K562 (cell line): ENCODE data around the gene NAXE.

Experiments used
- ARID1B ChIP-seq: fragments of 450-650 bp; IDR thresholded peaks from 2 replicates; pipeline ENCODE4 v1.6.1; 2016; ENCODE audit warnings: antibody characterized with exemption, mild to moderate bottlenecking, inconsistent platforms
- CREB1 ChIP-seq, 2 experiments: sonication (generic) in 1 of 2; formaldehyde crosslinking in 1 of 2; IDR thresholded peaks; 2 replicates each; pipeline versions ENCODE4 v1.6.1 to v1.8.0; 2012 to 2022; ENCODE audit warnings: inconsistent platforms in 1 of 2, mild to moderate bottlenecking in 1 of 2, missing genetic modification reagents in 1 of 2, moderate library complexity in 1 of 2
- CTCF ChIP-seq, 3 experiments: IDR thresholded peaks in 2 of 3; conservative IDR thresholded peaks in 1 of 3; 2 replicates each; pipeline ENCODE4 v1.5.1; 2011 to 2012; ENCODE audit warnings: low read length in 3 of 3, mild to moderate bottlenecking in 3 of 3, control low read depth in 2 of 3, improper control_type of control experiment in 1 of 3, inconsistent platforms in 1 of 3, low read depth in 1 of 3, mixed read lengths in 1 of 3, moderate library complexity in 1 of 3; ENCODE audit not compliant: insufficient read depth in 2 of 3
- NFYB ChIP-seq: IDR thresholded peaks from 2 replicates; pipeline ENCODE4 v1.6.1; 2011; ENCODE audit warnings: mild to moderate bottlenecking, moderate library complexity; ENCODE audit not compliant: insufficient read length; ENCODE audit errors: extremely low read depth
- PCBP2 ChIP-seq: fragments of 200-400 bp; formaldehyde crosslinking; IDR thresholded peaks from 2 replicates; pipeline ENCODE4 v1.6.1; 2018; ENCODE audit warnings: low read length, low read depth, mild to moderate bottlenecking, moderate library complexity; ENCODE audit not compliant: poor library complexity, severe bottlenecking
- PHF8 ChIP-seq: fragments of 200-600 bp; sonication (generic); IDR thresholded peaks from 2 replicates; pipeline ENCODE4 v1.6.1; 2012; ENCODE audit warnings: mixed run types, mild to moderate bottlenecking, inconsistent platforms, low read length, moderate library complexity, borderline replicate concordance
- ZNF449 ChIP-seq: fragments of 250-450 bp; sonication (Bioruptor Pico); IDR thresholded peaks from 2 replicates; pipeline ENCODE4 v1.8.0; 2022; ENCODE audit warnings: moderate library complexity, mild to moderate bottlenecking, inconsistent platforms
- TF ChIP-seq, protein P1 (sequence below): sonication (generic); formaldehyde crosslinking; IDR thresholded peaks from 2 replicates; pipeline ENCODE4 v1.9.0; 2022; ENCODE audit warnings: mild to moderate bottlenecking, missing genetic modification reagents

DNA sequence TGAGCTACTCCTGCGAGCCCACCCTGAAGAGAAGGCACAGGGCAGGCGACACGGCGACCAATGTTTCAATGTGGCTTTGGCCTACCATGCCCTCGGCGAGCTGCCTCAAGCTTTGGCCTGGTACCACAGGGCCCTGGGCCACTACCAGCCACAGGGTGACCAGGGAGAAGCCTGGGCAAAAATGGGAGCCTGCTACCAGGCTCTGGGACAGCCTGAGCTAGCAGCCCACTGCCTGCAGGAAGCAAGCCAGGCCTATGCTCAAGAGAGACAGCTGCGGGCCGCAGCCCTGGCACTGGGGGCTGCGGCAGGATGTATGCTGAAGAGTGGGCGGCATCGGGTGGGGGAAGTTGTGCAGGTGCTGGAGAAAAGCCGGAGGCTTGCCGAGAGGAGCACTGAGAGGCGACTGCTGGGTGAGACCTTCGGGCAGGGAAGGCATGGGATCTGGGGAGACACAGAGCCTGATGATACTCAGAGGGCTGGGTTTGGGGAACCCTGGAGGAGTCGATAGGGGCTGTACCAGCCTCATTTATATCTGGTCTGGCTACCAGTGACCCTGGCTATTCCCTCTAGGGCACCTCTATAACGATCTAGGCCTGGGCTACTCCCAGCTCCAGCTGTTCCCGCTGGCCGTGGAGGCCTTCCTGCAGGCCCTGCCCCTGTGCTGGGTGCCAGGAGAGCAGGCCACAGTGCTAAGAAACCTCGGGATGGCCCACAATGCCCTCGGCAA lies 9.8 kb upstream of the NAXE start:
- TF ChIP-seq PCBP2 (no peak), ARID1B (no peak), PHF8 (no peak), ZNF449 (CRISPR knock-in tag) (no peak), CREB1 (IDR thresholded peaks at IDR 0.05) (no peak), CREB1 (CRISPR knock-in tag; IDR thresholded peaks at IDR 0.05) (no peak), CTCF (IDR thresholded peaks at IDR 0.05 in 2 of 3, conservative IDR thresholded peaks at IDR 0.05 in 1 of 3; ENCODE audit: insufficient read depth in 2 of 3, low read depth in 1 of 3, low read length in 3 of 3) (no peak), NFYB (no peak)
- TF ChIP-seq, protein P1, sequence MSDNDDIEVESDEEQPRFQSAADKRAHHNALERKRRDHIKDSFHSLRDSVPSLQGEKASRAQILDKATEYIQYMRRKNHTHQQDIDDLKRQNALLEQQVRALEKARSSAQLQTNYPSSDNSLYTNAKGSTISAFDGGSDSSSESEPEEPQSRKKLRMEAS (CRISPR knock-in tag), result no peak
